ENCODE measurements around the gene NUFIP2. TPM values are rescaled to one million over a fixed set of nuclear protein-coding genes. Genes with fewer than 3 reads are reported as not detected.
A peak's percentile ranks its signal among the peaks of the same experiment; 100 is the strongest.
"Not testable (repeated sequence)": the region's sequence is repeated elsewhere in the genome, so short reads cannot be mapped to it uniquely, and the experiment has no call there.

Gene NUFIP2
- 22.3 and 38.5 TPM in 2 replicates for total RNA-seq (2014; rRNA removed; shearing (Covaris generic); ENCODE audit: low replicate concordance)

DNA sequence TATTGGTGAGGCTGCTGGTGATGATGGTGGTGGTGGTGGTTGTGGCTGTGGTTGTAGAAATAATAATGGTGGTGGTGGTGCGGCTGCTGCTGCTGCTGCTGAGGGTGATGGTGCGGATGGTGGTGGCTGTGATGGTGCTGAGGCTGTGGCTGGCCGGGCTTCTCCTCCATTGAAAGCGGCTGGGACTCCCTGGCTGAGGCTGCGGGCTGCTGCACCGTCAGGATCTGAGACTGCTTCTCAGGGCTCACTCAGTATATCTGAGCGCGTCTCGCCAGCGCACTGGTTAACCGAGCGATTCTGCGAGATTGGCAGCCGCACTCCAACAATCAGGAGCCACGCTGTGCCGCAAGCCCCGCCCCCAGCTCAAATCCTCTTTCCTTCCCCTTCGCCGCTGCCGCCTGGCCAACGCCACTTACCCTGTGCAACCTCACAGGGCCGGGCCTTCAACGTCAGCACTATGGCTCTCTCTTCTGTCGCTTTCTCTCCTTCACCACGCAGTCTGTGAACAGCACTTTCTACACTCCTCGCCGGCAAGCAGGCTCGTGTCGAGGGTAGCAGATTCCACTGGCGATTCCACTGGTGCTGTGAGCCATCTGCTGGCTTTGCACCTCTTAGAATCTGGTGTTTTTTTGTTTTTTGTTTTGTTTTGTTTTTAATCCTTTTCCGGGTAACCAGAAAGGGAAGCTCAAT, at the start of gene NUFIP2:
TSS of gene NUFIP2 (minus strand) at position 259 of the 690 bp plus-strand sequence. CDS start at position 170, 89 bp downstream.
- peak within 1 kb of the TSS; percentile 100 for H3K4me3 ChIP-seq (ENCODE audit: low read length)
- DNase-seq: peak; percentile 99
- peaks cover 29% of the 10 kb centered on the region for H4K20me1 ChIP-seq (ENCODE audit: insufficient read depth, low read depth, low read length)
- no peaks in the 10 kb centered on the region for H3K27me3 ChIP-seq (ENCODE audit: low read length)
- H3K4me2 ChIP-seq (ENCODE audit: low read depth, low read length, poor library complexity, severe bottlenecking): peak within 1 kb of the TSS; percentile 97
- peak within 1 kb of the TSS; percentile 93 for H3K27ac ChIP-seq (ENCODE audit: low read length)
- peak within 1 kb of the TSS; percentile 100 for H3K9ac ChIP-seq (ENCODE audit: low read length)
- H3K9me3 ChIP-seq (ENCODE audit: low read length): no peaks in the 10 kb centered on the region
- H3K9me2 ChIP-seq (replicated peaks; ENCODE audit: insufficient read depth, low read length): no peaks in the 10 kb centered on the region
- peaks cover 46% of the 10 kb centered on the region for H3K79me2 ChIP-seq (ENCODE audit: low read length)
- H2AFZ ChIP-seq (ENCODE audit: low read length): peak within 1 kb of the TSS; percentile 80
- H3K36me3 ChIP-seq (ENCODE audit: insufficient read depth, low read length): peaks cover 24% of the 10 kb centered on the region
- peaks cover 30% of the 10 kb centered on the region for H3K4me1 ChIP-seq (ENCODE audit: low read length)

DNA sequence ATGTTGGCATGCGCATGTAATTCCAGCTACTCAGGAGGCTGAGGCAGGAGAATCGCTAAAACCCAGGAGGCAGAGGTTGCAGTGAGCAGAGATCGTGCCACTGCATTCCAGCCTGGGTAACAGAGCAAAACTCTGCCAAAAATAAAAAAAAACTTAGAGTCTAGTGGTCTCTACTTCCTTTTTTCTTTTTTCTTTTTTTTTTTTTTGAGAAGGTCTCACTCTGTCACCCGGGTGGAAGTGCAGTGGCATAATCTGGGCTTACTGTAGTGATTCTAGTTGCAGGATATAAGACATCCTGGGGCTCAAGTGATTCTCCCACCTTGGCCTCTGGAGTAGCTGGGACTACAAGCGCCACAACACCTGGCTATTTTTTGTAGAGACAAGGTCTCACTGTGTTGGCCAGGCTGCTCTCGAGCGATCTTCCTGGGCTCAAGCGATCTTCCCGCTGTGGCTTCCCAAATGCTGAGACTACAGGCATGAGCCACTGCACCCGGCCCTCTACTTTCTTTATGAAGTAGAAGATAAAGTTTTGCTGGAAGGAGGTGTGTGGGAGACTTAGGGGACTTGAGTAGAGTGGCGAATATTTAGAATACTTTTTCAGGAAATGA, 48.3 kb upstream of the NUFIP2 start:
- H3K9ac ChIP-seq (ENCODE audit: low read length): no peak overlapping the region

DNA sequence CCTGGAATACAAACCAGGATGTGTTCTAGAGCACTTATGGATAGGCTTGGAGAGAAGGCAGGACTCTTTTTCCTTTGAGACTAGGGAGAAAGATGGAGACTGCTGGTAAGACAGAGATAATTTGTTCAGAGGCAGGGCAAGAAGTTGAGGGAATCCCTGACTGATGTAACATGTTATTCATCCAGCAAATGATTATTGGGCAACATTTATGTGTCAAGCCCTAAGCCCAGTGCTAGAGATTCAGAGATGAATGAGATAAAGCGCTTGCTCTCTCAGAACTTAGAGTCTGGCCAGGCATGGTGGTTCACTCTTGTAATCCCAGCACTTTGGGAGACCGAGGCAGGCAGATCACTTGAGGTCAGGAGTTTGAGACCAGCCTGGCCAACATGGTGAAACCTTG, 47.8 kb upstream of the NUFIP2 start:
- Histone ChIP-seq H3K4me1 (ENCODE audit: low read length) (no peaks in the 10 kb centered on the region), H3K79me2 (ENCODE audit: low read length) (no peaks in the 10 kb centered on the region), H3K27me3 (ENCODE audit: low read length) (no peaks in the 10 kb centered on the region), H3K27ac (ENCODE audit: low read length) (no peak overlapping the region), H3K9ac (ENCODE audit: low read length) (no peak overlapping the region), H2AFZ (ENCODE audit: low read length) (no peak overlapping the region), H3K4me3 (ENCODE audit: low read length) (no peak overlapping the region), H3K36me3 (ENCODE audit: insufficient read depth, low read length) (no peaks in the 10 kb centered on the region), H3K9me2 (replicated peaks; ENCODE audit: insufficient read depth, low read length) (no peaks in the 10 kb centered on the region), H3K9me3 (ENCODE audit: low read length) (no peaks in the 10 kb centered on the region), H3K4me2 (ENCODE audit: low read depth, low read length, poor library complexity, severe bottlenecking) (no peak overlapping the region), H4K20me1 (ENCODE audit: insufficient read depth, low read depth, low read length) (no peaks in the 10 kb centered on the region)
- DNase-seq: no peak

More for the DNA sequence above, 48.3 kb upstream of the NUFIP2 start:
- Histone ChIP-seq H2AFZ (ENCODE audit: low read length) (no peak overlapping the region), H3K4me3 (ENCODE audit: low read length) (no peak overlapping the region), H3K9me2 (replicated peaks; ENCODE audit: insufficient read depth, low read length) (no peaks in the 10 kb centered on the region), H4K20me1 (ENCODE audit: insufficient read depth, low read depth, low read length) (no peaks in the 10 kb centered on the region), H3K4me2 (ENCODE audit: low read depth, low read length, poor library complexity, severe bottlenecking) (no peak overlapping the region), H3K27me3 (ENCODE audit: low read length) (no peaks in the 10 kb centered on the region), H3K79me2 (ENCODE audit: low read length) (no peaks in the 10 kb centered on the region), H3K36me3 (ENCODE audit: insufficient read depth, low read length) (no peaks in the 10 kb centered on the region), H3K4me1 (ENCODE audit: low read length) (no peaks in the 10 kb centered on the region), H3K9me3 (ENCODE audit: low read length) (no peaks in the 10 kb centered on the region), H3K27ac (ENCODE audit: low read length) (no peak overlapping the region)
- DNase-seq: no peak

- not testable (repeated sequence) for H3K4me2 ChIP-seq (ENCODE audit: low read depth, low read length, poor library complexity, severe bottlenecking); H3K4me3 ChIP-seq (ENCODE audit: low read length)
Observed at GRCh38 chr17:29339016-29339415, 45.1 kb upstream of the NUFIP2 start.

DNA sequence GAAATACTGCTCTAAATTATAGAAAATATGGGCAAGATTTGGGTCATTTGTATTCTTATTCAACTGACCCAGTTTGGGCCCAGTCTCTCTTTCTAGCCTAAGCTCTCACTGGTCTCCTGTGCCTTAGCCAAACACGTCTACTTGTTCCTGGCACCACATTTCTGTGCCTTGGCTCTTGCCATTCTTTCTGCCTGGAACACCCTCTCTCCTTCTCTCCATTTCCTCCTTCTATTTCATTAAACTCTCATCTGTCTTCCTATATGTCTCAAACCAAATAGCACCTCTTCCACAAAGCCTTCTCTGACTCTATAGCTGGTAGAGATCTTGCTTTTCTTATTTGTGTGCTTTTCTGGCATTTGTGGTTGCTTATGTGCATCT, 37.7 kb upstream of the NUFIP2 start:
- Histone ChIP-seq H3K36me3 (ENCODE audit: insufficient read depth, low read length) (no peaks in the 10 kb centered on the region), H4K20me1 (ENCODE audit: insufficient read depth, low read depth, low read length) (no peaks in the 10 kb centered on the region), H2AFZ (ENCODE audit: low read length) (no peak overlapping the region), H3K4me3 (ENCODE audit: low read length) (no peak overlapping the region), H3K9ac (ENCODE audit: low read length) (no peak overlapping the region), H3K9me3 (ENCODE audit: low read length) (no peaks in the 10 kb centered on the region), H3K27ac (ENCODE audit: low read length) (no peak overlapping the region), H3K27me3 (ENCODE audit: low read length) (no peaks in the 10 kb centered on the region), H3K4me2 (ENCODE audit: low read depth, low read length, poor library complexity, severe bottlenecking) (no peak overlapping the region), H3K4me1 (ENCODE audit: low read length) (no peaks in the 10 kb centered on the region), H3K79me2 (ENCODE audit: low read length) (no peaks in the 10 kb centered on the region), H3K9me2 (replicated peaks; ENCODE audit: insufficient read depth, low read length) (no peaks in the 10 kb centered on the region)
- no peak for DNase-seq

More at GRCh38 chr17:29339016-29339415, 45.1 kb upstream of the NUFIP2 start:
- H3K9ac ChIP-seq (ENCODE audit: low read length); H3K27me3 ChIP-seq (ENCODE audit: low read length); H3K4me1 ChIP-seq (ENCODE audit: low read length); H3K9me3 ChIP-seq (ENCODE audit: low read length); H3K79me2 ChIP-seq (ENCODE audit: low read length); H3K27ac ChIP-seq (ENCODE audit: low read length); H3K36me3 ChIP-seq (ENCODE audit: insufficient read depth, low read length); H4K20me1 ChIP-seq (ENCODE audit: insufficient read depth, low read depth, low read length); H2AFZ ChIP-seq (ENCODE audit: low read length); H3K9me2 ChIP-seq (replicated peaks; ENCODE audit: insufficient read depth, low read length); DNase-seq: not testable (repeated sequence)

- H3K27me3 ChIP-seq (ENCODE audit: low read length): no peaks in the 10 kb centered on the region
- H4K20me1 ChIP-seq (ENCODE audit: insufficient read depth, low read depth, low read length): no peaks in the 10 kb centered on the region
- no peak for DNase-seq
- H3K4me1 ChIP-seq (ENCODE audit: low read length): no peaks in the 10 kb centered on the region
- no peaks in the 10 kb centered on the region for H3K36me3 ChIP-seq (ENCODE audit: insufficient read depth, low read length)
- no peak overlapping the region for H3K4me3 ChIP-seq (ENCODE audit: low read length)
- H3K27ac ChIP-seq (ENCODE audit: low read length): no peak overlapping the region
- H3K79me2 ChIP-seq (ENCODE audit: low read length): no peaks in the 10 kb centered on the region
- no peak overlapping the region for H2AFZ ChIP-seq (ENCODE audit: low read length)
- H3K9me3 ChIP-seq (ENCODE audit: low read length): no peaks in the 10 kb centered on the region
- no peak overlapping the region for H3K4me2 ChIP-seq (ENCODE audit: low read depth, low read length, poor library complexity, severe bottlenecking)
- H3K9me2 ChIP-seq (replicated peaks; ENCODE audit: insufficient read depth, low read length): no peaks in the 10 kb centered on the region
- H3K9ac ChIP-seq (ENCODE audit: low read length): no peak overlapping the region
Observed at GRCh38 chr17:29331075-29331707, 37.2 kb upstream of the NUFIP2 start.

DNA sequence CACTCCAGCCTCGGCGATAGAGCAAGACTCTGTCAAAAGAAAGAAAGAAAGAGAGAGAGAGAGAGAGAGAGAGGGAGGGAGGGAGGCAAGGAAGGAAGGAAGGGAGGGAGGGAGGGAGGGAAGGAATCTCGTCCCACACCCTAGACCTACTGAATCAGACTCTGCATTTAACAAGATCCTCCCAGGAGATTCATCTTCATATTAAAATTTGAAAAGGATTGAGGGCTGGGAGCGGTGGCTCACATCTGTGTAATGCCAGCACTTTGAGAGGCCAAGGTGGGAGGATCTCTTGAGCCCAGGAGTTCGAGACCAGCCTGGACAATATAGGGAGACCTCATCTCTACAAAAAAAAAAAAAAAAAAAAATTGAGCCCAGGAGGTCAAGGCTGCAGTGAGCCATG, 33.5 kb upstream of the NUFIP2 start:
- no peaks in the 10 kb centered on the region for H3K4me1 ChIP-seq (ENCODE audit: low read length)
- H3K4me2 ChIP-seq (ENCODE audit: low read depth, low read length, poor library complexity, severe bottlenecking): no peak overlapping the region
- no peak for DNase-seq
- H3K9ac ChIP-seq (ENCODE audit: low read length): no peak overlapping the region
- H2AFZ ChIP-seq (ENCODE audit: low read length): no peak overlapping the region
- no peak overlapping the region for H3K27ac ChIP-seq (ENCODE audit: low read length)
- no peaks in the 10 kb centered on the region for H3K9me2 ChIP-seq (replicated peaks; ENCODE audit: insufficient read depth, low read length)
- no peaks in the 10 kb centered on the region for H3K9me3 ChIP-seq (ENCODE audit: low read length)
- no peak overlapping the region for H3K4me3 ChIP-seq (ENCODE audit: low read length)
- H4K20me1 ChIP-seq (ENCODE audit: insufficient read depth, low read depth, low read length): no peaks in the 10 kb centered on the region
- no peaks in the 10 kb centered on the region for H3K36me3 ChIP-seq (ENCODE audit: insufficient read depth, low read length)
- no peaks in the 10 kb centered on the region for H3K27me3 ChIP-seq (ENCODE audit: low read length)
- no peaks in the 10 kb centered on the region for H3K79me2 ChIP-seq (ENCODE audit: low read length)

DNA sequence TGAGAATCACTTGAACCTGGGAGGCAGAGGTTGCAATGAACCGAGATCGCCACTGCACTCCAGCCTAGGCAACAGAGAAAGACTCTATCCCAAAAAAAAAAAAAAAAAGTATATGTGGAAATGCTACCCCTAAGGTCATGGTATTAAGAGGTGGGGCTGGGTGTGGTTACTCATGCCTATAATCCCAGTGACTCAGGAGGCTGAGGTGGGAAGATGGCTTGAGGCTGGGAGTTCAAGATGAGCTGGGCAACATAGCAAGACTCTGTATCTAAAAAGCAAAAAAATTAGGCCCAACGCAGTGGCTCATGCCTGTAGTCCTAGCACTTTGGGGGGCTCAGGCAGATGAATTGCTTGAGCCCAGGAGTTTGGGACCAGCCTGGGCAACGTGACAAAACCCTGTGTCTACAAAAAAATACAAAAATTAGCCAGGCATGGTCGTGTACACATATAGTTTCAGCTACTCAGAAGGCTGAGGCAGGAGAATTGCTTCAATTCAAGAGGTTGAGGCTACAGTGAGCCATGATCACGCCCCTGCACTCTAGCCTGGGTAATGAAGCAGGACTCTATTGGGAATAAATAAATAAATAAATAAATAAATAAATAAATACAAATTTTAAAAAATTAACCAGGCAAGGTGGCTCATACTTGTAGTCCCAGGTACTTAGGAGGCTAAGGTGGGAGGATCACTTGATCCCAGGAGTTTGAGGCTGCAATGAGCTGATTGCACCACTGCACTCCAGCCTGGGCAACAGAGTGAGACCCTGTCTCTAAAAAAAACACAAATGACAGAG, 32.3 kb upstream of the NUFIP2 start:
- Histone ChIP-seq H3K4me2 (ENCODE audit: low read depth, low read length, poor library complexity, severe bottlenecking) (no peak overlapping the region), H3K36me3 (ENCODE audit: insufficient read depth, low read length) (no peaks in the 10 kb centered on the region), H3K79me2 (ENCODE audit: low read length) (no peaks in the 10 kb centered on the region), H3K9me3 (ENCODE audit: low read length) (no peaks in the 10 kb centered on the region), H3K27me3 (ENCODE audit: low read length) (no peaks in the 10 kb centered on the region), H4K20me1 (ENCODE audit: insufficient read depth, low read depth, low read length) (no peaks in the 10 kb centered on the region), H3K9ac (ENCODE audit: low read length) (no peak overlapping the region), H3K9me2 (replicated peaks; ENCODE audit: insufficient read depth, low read length) (no peaks in the 10 kb centered on the region), H3K4me1 (ENCODE audit: low read length) (no peaks in the 10 kb centered on the region), H2AFZ (ENCODE audit: low read length) (no peak overlapping the region), H3K4me3 (ENCODE audit: low read length) (no peak overlapping the region), H3K27ac (ENCODE audit: low read length) (no peak overlapping the region)
- DNase-seq: no peak

Data from Karpas-422 (cell line).